Keratinocyte (primary cell): ENCODE measurements around the gene ZNF407. TPM values are rescaled to one million over a fixed set of nuclear protein-coding genes. Genes with fewer than 3 reads are reported as not detected.

Experiments used
- DNase-seq: peaks from one replicate; pipeline ENCODE4 v3.0.0-alpha.2; 2011; ENCODE audit warnings: low read depth, missing footprints, low spot score
- FAIRE-seq: peaks from 2 replicates; lab custom pipeline; 2011; peaks lifted over from hg19 to GRCh38; lab: Jason Lieb, UNC
- H2AFZ ChIP-seq: 2 replicates; pipeline ENCODE4 v1.6.0; 2012; ENCODE audit warnings: low read length, control low read depth, inconsistent platforms; ENCODE audit not compliant: control insufficient read depth
- H3K27ac ChIP-seq: 2 replicates; pipeline ENCODE4 v1.5.1; 2011; ENCODE audit warnings: low read length; ENCODE audit not compliant: control insufficient read depth, insufficient read depth
- H3K27me3 ChIP-seq: 3 replicates; pipeline ENCODE4 v1.6.0; 2011; ENCODE audit warnings: low read length; ENCODE audit not compliant: control insufficient read depth, insufficient read depth; ENCODE audit errors: extremely low read depth
- H3K36me3 ChIP-seq, 2 experiments: 2 replicates in 1 of 2; 3 replicates in 1 of 2; pipeline ENCODE4 v1.5.1; 2011; ENCODE audit warnings: low read length in 2 of 2, mild to moderate bottlenecking in 1 of 2; ENCODE audit not compliant: control insufficient read depth in 2 of 2, insufficient read depth in 2 of 2; ENCODE audit errors: extremely low read depth in 1 of 2
- H3K4me1 ChIP-seq: 3 replicates; pipeline ENCODE4 v1.5.1; 2011; ENCODE audit warnings: low read length; ENCODE audit not compliant: control insufficient read depth, insufficient read depth; ENCODE audit errors: extremely low read depth
- H3K4me2 ChIP-seq: 3 replicates; pipeline ENCODE4 v1.6.0; 2011; ENCODE audit warnings: low read depth, low read length; ENCODE audit not compliant: control insufficient read depth, insufficient read depth; ENCODE audit errors: extremely low read depth
- H3K4me3 ChIP-seq, 3 experiments: fragments of 200-600 bp in 1 of 3; sonication (generic) in 1 of 3; 2 replicates in 2 of 3; 3 replicates in 1 of 3; pipeline ENCODE4 v1.5.1; 2011 to 2016; ENCODE audit warnings: low read length in 3 of 3, mild to moderate bottlenecking in 3 of 3, control low read depth in 2 of 3, inconsistent platforms in 1 of 3, low read depth in 1 of 3, mixed read lengths in 1 of 3, mixed run types in 1 of 3, moderate library complexity in 1 of 3; ENCODE audit not compliant: control insufficient read depth in 2 of 3, insufficient read depth in 2 of 3; ENCODE audit errors: extremely low read depth in 1 of 3
- H3K79me2 ChIP-seq: 2 replicates; pipeline ENCODE4 v1.6.0; 2012; ENCODE audit warnings: low read length; ENCODE audit not compliant: control insufficient read depth, insufficient read depth
- H3K9ac ChIP-seq: 3 replicates; pipeline ENCODE4 v1.6.0; 2011; ENCODE audit warnings: low read length; ENCODE audit not compliant: control insufficient read depth, insufficient read depth; ENCODE audit errors: extremely low read depth
- H3K9me1 ChIP-seq: 3 replicates; pipeline ENCODE4 v1.6.0; 2011; ENCODE audit warnings: low read length; ENCODE audit not compliant: control insufficient read depth, insufficient read depth; ENCODE audit errors: extremely low read depth
- H3K9me3 ChIP-seq: 2 replicates; pipeline ENCODE4 v1.5.1; 2012; ENCODE audit warnings: low read depth, low read length; ENCODE audit not compliant: control insufficient read depth
- H4K20me1 ChIP-seq: 3 replicates; pipeline ENCODE4 v1.6.0; 2011; ENCODE audit warnings: low read length; ENCODE audit not compliant: control insufficient read depth, insufficient read depth; ENCODE audit errors: extremely low read depth
- EZH2 ChIP-seq: IDR thresholded peaks from one replicate; pipeline ENCODE4 v1.6.1; 2012; ENCODE audit warnings: inconsistent platforms, mild to moderate bottlenecking, low read length, moderate library complexity
- dilution Hi-C: fragments of 300-500 bp; cut with MboI; formaldehyde crosslinking; loops from one replicate; pipeline ENCODE4 v1.7.0; 2020; ENCODE audit warnings: low sequenced_read_pairs; ENCODE audit not compliant: extremely low pct_ligation_motif_present
- polyA plus RNA-seq, 5 experiments: library from polyadenylated mRNA; depleted of rRNA in 3 of 5; stranded (reverse) in 3 of 5; stranded (forward) in 1 of 5; unstranded in 1 of 5; fragments of >200 nt; gene quantifications; 1 replicate in 1 of 5; 2 replicates in 3 of 5; 3 replicates in 1 of 5; pipeline versions ENCODE4 v1.2.1 to v1.2.3, GENCODE V29; 2011 to 2012; ENCODE audit warnings: missing spikeins in 2 of 5, low read depth in 1 of 5, low replicate concordance in 1 of 5
- TF ChIP-seq, protein P1 (sequence below), 3 experiments: IDR thresholded peaks in 1 of 3; conservative IDR thresholded peaks in 1 of 3; optimal IDR thresholded peaks in 1 of 3; 2 replicates in 2 of 3; 3 replicates in 1 of 3; pipeline versions ENCODE3 to v1.5.1; 2011; ENCODE audit warnings: low read length in 3 of 3, mild to moderate bottlenecking in 3 of 3, moderate library complexity in 2 of 3, control low read depth in 1 of 3, inconsistent platforms in 1 of 3; ENCODE audit not compliant: insufficient read depth in 2 of 3; ENCODE audit errors: extremely low read depth in 1 of 3

ZNF407 gene
- polyA plus RNA-seq, 1 donor (not counting 4 experiments of a cell fraction or from before 2014, with no cell fraction given) = 3.8 TPM

GRCh38 chr18:75086494-75087034 is 488.9 kb downstream of the ZNF407 start:
- Histone ChIP-seq H3K9me3 (peaks cover 8% of the 10 kb centered on the region), H3K4me2 (no peak overlapping the region), H3K9me1 (no peaks in the 10 kb centered on the region), H3K36me3 (no peaks in the 10 kb centered on the region), H3K9ac (no peak overlapping the region), H3K27ac (no peak overlapping the region), H3K79me2 (no peaks in the 10 kb centered on the region), H2AFZ (no peak overlapping the region), H3K27me3 (no peaks in the 10 kb centered on the region), H3K4me1 (no peaks in the 10 kb centered on the region), H4K20me1 (no peaks in the 10 kb centered on the region), H3K4me3 (no peak overlapping the region)
- no peak for DNase-seq
- dilution Hi-C loops = no loop called here
- TF ChIP-seq, protein P1, sequence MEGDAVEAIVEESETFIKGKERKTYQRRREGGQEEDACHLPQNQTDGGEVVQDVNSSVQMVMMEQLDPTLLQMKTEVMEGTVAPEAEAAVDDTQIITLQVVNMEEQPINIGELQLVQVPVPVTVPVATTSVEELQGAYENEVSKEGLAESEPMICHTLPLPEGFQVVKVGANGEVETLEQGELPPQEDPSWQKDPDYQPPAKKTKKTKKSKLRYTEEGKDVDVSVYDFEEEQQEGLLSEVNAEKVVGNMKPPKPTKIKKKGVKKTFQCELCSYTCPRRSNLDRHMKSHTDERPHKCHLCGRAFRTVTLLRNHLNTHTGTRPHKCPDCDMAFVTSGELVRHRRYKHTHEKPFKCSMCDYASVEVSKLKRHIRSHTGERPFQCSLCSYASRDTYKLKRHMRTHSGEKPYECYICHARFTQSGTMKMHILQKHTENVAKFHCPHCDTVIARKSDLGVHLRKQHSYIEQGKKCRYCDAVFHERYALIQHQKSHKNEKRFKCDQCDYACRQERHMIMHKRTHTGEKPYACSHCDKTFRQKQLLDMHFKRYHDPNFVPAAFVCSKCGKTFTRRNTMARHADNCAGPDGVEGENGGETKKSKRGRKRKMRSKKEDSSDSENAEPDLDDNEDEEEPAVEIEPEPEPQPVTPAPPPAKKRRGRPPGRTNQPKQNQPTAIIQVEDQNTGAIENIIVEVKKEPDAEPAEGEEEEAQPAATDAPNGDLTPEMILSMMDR (optimal IDR thresholded peaks at IDR 0.05 in 1 of 3, IDR thresholded peaks at IDR 0.05 in 1 of 3, conservative IDR thresholded peaks at IDR 0.05 in 1 of 3; ENCODE audit: extremely low read depth in 1 of 3, insufficient read depth in 2 of 3, low read length in 3 of 3) = no peak
- no peak for TF ChIP-seq EZH2
- no peak for FAIRE-seq

GRCh38 chr18:75087119-75088020 is 489.7 kb downstream of the ZNF407 start:
- dilution Hi-C loops = no loop called here
- FAIRE-seq = no peak

More at GRCh38 chr18:75087119-75088020, 489.7 kb downstream of the ZNF407 start:
- peaks cover 8% of the 10 kb centered on the region for H3K9me3 ChIP-seq
- no peaks in the 10 kb centered on the region for H3K9me1 ChIP-seq
- H3K27ac ChIP-seq = no peak overlapping the region
- H3K4me1 ChIP-seq = no peaks in the 10 kb centered on the region
- no peaks in the 10 kb centered on the region for H4K20me1 ChIP-seq
- H3K36me3 ChIP-seq = no peaks in the 10 kb centered on the region
- H3K4me2 ChIP-seq = no peak overlapping the region
- no peak overlapping the region for H2AFZ ChIP-seq
- H3K4me3 ChIP-seq = no peak overlapping the region
- H3K9ac ChIP-seq = no peak overlapping the region
- no peak for DNase-seq
- no peaks in the 10 kb centered on the region for H3K79me2 ChIP-seq
- H3K27me3 ChIP-seq = no peaks in the 10 kb centered on the region
- TF ChIP-seq, protein P1 (optimal IDR thresholded peaks at IDR 0.05 in 1 of 3, IDR thresholded peaks at IDR 0.05 in 1 of 3, conservative IDR thresholded peaks at IDR 0.05 in 1 of 3; ENCODE audit: extremely low read depth in 1 of 3, insufficient read depth in 2 of 3, low read length in 3 of 3) = no peak
- TF ChIP-seq EZH2 = no peak
